ENCODE measurements around the gene IL17F. TPM values are rescaled to one million over a fixed set of nuclear protein-coding genes. Genes with fewer than 3 reads are reported as not detected.

IL17F gene
- polyA plus RNA-seq, 1 experiment: not detected

DNA sequence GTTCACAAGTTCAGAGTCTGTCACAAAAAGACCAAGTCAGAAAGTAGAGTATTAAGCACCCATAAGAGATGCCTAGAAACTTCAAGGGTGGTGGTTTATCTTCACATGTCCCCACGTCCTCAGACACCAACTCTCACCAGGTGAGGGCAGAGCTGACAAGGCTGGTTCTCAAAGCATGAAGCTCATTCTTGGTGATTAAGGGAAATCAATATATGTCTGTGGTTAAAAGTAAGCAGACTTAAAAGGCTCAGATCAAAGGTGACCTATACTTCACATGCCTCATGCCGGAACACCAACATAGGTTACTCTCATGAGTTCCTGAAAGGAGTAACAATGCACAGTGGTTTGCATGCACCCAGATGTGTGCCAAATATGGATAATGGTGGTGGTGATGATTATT is 31.2 kb downstream of the IL17F start:
- CTCF ChIA-PET: interaction anchor here (1.4 kb wide), 1 partner anchor 11 kb away, joined by 3 read pairs; no protein-coding TSS in a partner anchor
- TF ChIP-seq, protein P1, sequence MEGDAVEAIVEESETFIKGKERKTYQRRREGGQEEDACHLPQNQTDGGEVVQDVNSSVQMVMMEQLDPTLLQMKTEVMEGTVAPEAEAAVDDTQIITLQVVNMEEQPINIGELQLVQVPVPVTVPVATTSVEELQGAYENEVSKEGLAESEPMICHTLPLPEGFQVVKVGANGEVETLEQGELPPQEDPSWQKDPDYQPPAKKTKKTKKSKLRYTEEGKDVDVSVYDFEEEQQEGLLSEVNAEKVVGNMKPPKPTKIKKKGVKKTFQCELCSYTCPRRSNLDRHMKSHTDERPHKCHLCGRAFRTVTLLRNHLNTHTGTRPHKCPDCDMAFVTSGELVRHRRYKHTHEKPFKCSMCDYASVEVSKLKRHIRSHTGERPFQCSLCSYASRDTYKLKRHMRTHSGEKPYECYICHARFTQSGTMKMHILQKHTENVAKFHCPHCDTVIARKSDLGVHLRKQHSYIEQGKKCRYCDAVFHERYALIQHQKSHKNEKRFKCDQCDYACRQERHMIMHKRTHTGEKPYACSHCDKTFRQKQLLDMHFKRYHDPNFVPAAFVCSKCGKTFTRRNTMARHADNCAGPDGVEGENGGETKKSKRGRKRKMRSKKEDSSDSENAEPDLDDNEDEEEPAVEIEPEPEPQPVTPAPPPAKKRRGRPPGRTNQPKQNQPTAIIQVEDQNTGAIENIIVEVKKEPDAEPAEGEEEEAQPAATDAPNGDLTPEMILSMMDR (IDR thresholded peaks at IDR 0.05; ENCODE audit: low read depth, low read length): no peak

DNA sequence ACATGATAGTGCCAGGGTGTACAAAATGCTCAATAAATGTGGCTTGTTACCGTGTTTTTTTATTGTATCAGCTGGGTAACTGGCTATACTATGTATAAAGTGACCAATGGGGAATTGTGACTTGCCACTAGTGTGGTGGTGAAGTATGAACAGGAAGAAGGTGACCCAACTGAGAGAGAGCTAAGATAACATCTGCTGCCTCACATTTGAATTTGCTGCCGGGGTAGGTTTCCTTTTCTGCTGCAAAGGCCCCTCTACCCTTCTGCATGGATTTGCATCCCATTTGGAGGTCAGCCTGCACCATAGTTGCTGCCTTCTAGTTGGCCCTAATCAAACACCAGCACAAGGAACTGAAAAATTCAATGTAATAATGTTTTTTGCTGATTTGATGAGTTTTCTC is 34.1 kb downstream of the IL17F start:
- TF ChIP-seq, protein P1 (IDR thresholded peaks at IDR 0.05; ENCODE audit: low read depth, low read length): no peak
- no peaks in the 10 kb centered on the region for H3K27me3 ChIP-seq (ENCODE audit: control insufficient read depth, insufficient read depth, low read length)
- ChIA-PET CTCF (interaction anchor here (0.7 kb wide), 1 partner anchor 53 kb away, joined by 4 read pairs; no protein-coding TSS in a partner anchor), POLR2A (no interaction called here)
- DNase-seq (ENCODE audit: low read depth, low spot score): no peak
- no peak overlapping the region for H3K27ac ChIP-seq (ENCODE audit: low read depth, low read length)
- no peaks in the 10 kb centered on the region for H3K9me3 ChIP-seq (ENCODE audit: control insufficient read depth, insufficient read depth, low read length)
- H3K4me3 ChIP-seq (ENCODE audit: low read depth, low read length): no peak overlapping the region

More for the DNA sequence above, 31.2 kb downstream of the IL17F start:
- POLR2A ChIA-PET: no interaction called here
- H3K27ac ChIP-seq (ENCODE audit: low read depth, low read length): no peak overlapping the region
- DNase-seq (ENCODE audit: low read depth, low spot score): no peak
- H3K4me3 ChIP-seq (ENCODE audit: low read depth, low read length): no peak overlapping the region
- no peaks in the 10 kb centered on the region for H3K9me3 ChIP-seq (ENCODE audit: control insufficient read depth, insufficient read depth, low read length)
- no peaks in the 10 kb centered on the region for H3K27me3 ChIP-seq (ENCODE audit: control insufficient read depth, insufficient read depth, low read length)

DNA sequence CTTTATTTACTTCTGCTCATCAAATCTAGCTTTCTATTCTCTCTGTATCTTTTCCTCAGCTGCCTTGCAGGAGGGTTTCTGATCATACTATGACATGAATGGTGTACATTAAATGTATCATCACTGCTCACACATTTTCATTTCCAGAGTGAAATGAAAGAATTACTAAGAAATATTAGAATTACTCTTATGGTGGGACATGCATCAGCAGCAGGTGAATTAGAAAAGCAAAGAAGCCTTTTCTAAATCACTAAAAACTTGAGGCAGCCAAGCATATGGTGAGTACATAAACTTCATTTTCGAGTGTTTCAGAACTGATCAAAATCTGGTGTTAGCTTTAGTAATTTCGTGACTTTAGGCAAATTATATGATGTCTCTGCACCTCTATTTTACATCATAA is 34.5 kb downstream of the IL17F start:
- Histone ChIP-seq H3K4me3 (ENCODE audit: low read depth, low read length) (no peak overlapping the region), H3K9me3 (ENCODE audit: control insufficient read depth, insufficient read depth, low read length) (no peaks in the 10 kb centered on the region), H3K27me3 (ENCODE audit: control insufficient read depth, insufficient read depth, low read length) (no peaks in the 10 kb centered on the region), H3K27ac (ENCODE audit: low read depth, low read length) (no peak overlapping the region)
- ChIA-PET CTCF (interaction anchor here (0.7 kb wide), 1 partner anchor 53 kb away, joined by 4 read pairs; no protein-coding TSS in a partner anchor), POLR2A (interaction anchor here (0.5 kb wide), 1 partner anchor 278 kb away, joined by 13 read pairs; no protein-coding TSS in a partner anchor)
- TF ChIP-seq, protein P1 (IDR thresholded peaks at IDR 0.05; ENCODE audit: low read depth, low read length): no peak
- no peak for DNase-seq (ENCODE audit: low read depth, low spot score)

- no peak overlapping the region for H3K4me3 ChIP-seq (ENCODE audit: low read depth, low read length)
- no peaks in the 10 kb centered on the region for H3K9me3 ChIP-seq (ENCODE audit: control insufficient read depth, insufficient read depth, low read length)
- ChIA-PET POLR2A (no interaction called here), CTCF (no interaction called here)
- DNase-seq (ENCODE audit: low read depth, low spot score): no peak
- no peaks in the 10 kb centered on the region for H3K27me3 ChIP-seq (ENCODE audit: control insufficient read depth, insufficient read depth, low read length)
- H3K27ac ChIP-seq (ENCODE audit: low read depth, low read length): no peak overlapping the region
- TF ChIP-seq, protein P1 (IDR thresholded peaks at IDR 0.05; ENCODE audit: low read depth, low read length): no peak
These were observed 35.7 kb downstream of the IL17F start for GRCh38 chr6:52208612-52209011.

DNA sequence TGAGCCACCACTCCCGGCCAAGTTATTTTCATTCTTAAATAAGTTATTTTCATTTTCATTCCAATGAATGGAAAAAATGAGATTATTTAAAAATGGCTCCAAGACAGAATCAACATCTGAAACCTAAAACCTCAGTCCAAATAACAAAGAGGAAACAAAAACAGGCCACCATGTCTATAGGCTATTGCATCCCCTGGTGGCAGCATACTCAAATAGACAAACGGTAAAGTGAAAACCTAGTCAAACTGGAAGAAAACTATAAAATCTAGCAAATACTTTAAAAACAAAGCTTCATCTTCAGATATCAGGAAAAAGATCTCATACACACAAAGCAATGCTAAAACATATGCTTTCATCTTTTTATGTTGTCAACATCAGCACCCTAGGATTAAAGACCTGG is 37.2 kb downstream of the IL17F start:
- POLR2A ChIA-PET: no interaction called here
- CTCF ChIA-PET: interaction anchor here (1.1 kb wide), 1 partner anchor 56 kb away, joined by 3 read pairs; no protein-coding TSS in a partner anchor

More for the DNA sequence above, 37.2 kb downstream of the IL17F start:
- DNase-seq (ENCODE audit: low read depth, low spot score): no peak
- H3K9me3 ChIP-seq (ENCODE audit: control insufficient read depth, insufficient read depth, low read length): no peaks in the 10 kb centered on the region
- H3K27me3 ChIP-seq (ENCODE audit: control insufficient read depth, insufficient read depth, low read length): no peaks in the 10 kb centered on the region
- no peak overlapping the region for H3K4me3 ChIP-seq (ENCODE audit: low read depth, low read length)
- TF ChIP-seq, protein P1 (IDR thresholded peaks at IDR 0.05; ENCODE audit: low read depth, low read length): no peak
- H3K27ac ChIP-seq (ENCODE audit: low read depth, low read length): no peak overlapping the region

Data from AG04450 (cell line).